OCI-LY7 (cell line): ENCODE data around the gene TBPL2.

Experiments
- EZH2phosphoT487 ChIP-seq: fragments of 200-600 bp; sonication (generic); IDR thresholded peaks from 2 replicates; pipeline ENCODE4 v1.6.1; 2018; ENCODE audit warnings: low read depth, borderline replicate concordance, mild to moderate bottlenecking, mixed run types, antibody characterized with exemption, low read length, moderate library complexity, mixed read lengths
- TF ChIP-seq, protein P1 (sequence below): fragments of 200-600 bp; sonication (generic); conservative IDR thresholded peaks from 2 replicates; pipeline ENCODE4 v1.5.1; 2014; ENCODE audit warnings: mild to moderate bottlenecking, antibody characterized with exemption, low read length, moderate library complexity, mixed read lengths

DNA sequence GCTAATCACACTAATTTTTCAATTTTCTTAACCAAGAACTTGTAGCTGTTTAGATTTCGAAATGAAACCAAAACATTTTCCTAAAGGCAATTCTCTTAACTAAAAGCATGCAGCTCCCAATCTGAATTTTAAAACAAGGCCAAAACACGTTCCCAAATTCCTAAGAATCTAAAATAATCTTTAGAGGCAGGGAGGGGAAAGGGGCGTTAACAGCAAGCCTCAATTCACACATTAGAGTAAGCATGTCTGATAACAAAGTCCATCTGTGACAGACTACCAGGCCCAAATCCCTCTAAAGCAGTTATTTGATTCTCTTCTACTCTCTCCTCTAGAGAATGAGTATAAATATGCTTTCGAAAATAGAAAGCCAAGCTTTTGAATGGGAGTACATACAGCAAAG, 29.5 kb downstream of the TBPL2 start:
- TF ChIP-seq, protein P1, sequence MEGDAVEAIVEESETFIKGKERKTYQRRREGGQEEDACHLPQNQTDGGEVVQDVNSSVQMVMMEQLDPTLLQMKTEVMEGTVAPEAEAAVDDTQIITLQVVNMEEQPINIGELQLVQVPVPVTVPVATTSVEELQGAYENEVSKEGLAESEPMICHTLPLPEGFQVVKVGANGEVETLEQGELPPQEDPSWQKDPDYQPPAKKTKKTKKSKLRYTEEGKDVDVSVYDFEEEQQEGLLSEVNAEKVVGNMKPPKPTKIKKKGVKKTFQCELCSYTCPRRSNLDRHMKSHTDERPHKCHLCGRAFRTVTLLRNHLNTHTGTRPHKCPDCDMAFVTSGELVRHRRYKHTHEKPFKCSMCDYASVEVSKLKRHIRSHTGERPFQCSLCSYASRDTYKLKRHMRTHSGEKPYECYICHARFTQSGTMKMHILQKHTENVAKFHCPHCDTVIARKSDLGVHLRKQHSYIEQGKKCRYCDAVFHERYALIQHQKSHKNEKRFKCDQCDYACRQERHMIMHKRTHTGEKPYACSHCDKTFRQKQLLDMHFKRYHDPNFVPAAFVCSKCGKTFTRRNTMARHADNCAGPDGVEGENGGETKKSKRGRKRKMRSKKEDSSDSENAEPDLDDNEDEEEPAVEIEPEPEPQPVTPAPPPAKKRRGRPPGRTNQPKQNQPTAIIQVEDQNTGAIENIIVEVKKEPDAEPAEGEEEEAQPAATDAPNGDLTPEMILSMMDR = no peak
- no peak for TF ChIP-seq EZH2phosphoT487
